ENCODE measurements around the gene COL18A1.
"Not testable (repeated sequence)": the region's sequence is repeated elsewhere in the genome, so short reads cannot be mapped to it uniquely, and the experiment has no call there.

The COL18A1 gene

GRCh38 chr21:45501081-45502005 is 96.4 kb downstream of the COL18A1 start:
- in situ Hi-C loops (cut with MboI; ENCODE audit: low sequenced_read_pairs): not testable (repeated sequence)

GRCh38 chr21:45502006-45502345 is 97.0 kb downstream of the COL18A1 start:
- in situ Hi-C loops (cut with MboI; ENCODE audit: low sequenced_read_pairs): no loop called here

GRCh38 chr21:45502600-45502999 is 97.6 kb downstream of the COL18A1 start:
- in situ Hi-C loops (cut with MboI; ENCODE audit: low sequenced_read_pairs): no loop called here

GRCh38 chr21:45503226-45503625 is 98.3 kb downstream of the COL18A1 start:
- in situ Hi-C loops (cut with MboI; ENCODE audit: low sequenced_read_pairs): not testable (repeated sequence)

- in situ Hi-C loops (cut with MboI; ENCODE audit: low sequenced_read_pairs): no loop called here
Observed at GRCh38 chr21:45504021-45504515, 99.1 kb downstream of the COL18A1 start.

DNA sequence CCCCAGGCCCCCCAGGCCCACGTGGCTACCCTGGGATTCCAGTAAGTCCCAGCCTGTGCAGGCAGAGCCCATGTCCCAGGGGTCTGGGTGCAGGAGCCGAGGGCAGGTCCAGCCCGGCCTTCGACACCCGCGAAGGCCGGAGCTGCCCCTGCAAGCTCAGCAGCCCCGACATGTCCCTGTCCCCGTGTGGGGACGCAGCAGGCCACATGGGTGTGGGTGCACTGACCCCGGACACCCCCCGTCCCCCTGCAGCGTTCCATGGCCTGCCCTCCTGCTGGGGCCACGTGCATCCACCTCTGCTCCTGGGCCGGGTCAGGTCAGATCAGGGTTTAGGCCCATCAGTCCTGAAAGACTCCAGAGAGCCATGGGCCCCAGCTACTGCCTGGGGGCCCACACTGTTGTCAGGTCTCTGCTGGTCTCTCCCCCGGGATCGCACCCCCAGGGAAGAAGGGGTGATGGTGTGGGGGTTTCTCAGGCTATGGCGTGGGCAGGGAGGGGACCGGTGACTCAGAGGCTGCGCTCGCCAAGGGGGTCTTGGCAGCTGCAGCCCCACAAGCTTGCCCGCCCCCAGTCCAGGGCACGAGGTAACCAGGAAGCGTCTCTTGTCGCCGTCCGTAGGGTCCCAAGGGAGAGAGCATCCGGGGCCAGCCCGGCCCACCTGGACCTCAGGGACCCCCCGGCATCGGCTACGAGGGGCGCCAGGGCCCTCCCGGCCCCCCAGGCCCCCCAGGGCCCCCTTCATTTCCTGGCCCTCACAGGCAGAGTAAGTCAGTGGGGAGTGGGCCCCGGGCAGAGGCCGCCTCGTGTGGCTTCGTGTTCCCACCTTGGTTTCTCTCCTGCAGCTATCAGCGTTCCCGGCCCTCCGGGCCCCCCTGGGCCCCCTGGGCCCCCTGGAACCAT is 99.8 kb downstream of the COL18A1 start:
- in situ Hi-C loops (cut with MboI; ENCODE audit: low sequenced_read_pairs): no loop called here

DNA sequence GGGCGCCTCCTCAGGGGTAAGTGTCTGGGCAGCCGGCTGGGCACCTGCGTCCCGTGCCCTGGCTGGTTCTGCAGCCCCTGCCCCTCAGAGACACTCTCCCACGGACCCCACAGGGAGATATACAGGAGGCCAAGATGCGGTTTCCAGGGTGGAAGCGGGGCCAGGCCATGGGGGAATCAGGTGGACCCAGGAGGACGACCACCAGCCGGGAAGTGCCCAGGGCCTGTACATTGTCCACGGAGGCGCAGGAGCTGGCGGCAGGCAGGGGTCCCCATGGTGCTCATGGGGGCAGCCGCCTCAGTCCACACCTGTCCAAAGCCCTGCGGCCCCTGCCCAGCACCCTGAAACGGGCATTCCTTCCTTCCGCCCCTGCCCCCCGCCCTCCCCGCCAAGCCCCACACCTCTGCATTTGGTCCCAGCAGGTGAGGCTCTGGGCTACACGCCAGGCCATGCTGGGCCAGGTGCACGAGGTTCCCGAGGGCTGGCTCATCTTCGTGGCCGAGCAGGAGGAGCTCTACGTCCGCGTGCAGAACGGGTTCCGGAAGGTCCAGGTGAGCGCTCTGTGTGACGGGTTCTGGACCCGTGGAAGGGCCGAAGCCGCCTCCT is 100.6 kb downstream of the COL18A1 start:
- in situ Hi-C loops (cut with MboI; ENCODE audit: low sequenced_read_pairs): no loop called here

DNA sequence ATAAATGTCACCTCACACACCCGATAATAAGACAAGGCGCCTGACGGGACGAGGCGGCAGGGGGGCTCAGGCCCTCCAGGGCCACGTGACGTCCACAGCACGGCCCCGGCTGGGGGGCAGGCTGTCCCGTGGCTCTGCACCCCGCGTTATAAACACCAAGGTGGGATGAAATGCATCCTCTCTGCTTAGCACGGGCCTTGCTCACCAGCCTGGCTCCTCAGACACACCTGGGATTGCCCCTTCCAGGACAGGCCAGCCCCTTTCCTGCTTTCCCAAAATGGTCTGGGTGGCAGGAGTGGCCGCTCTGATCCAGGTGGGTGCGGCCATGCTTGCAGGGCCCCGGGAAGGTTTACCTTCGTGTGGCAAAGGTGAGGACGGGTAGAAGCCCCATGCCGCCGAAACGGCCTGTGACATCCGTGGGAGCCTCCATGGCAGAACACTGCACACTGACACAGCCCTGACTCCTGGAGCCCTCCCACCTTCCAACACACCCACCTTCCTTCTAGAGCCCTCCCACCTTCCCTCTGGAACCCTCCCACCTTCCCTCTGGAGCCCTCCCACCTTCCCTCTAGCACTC is 101.4 kb downstream of the COL18A1 start:
- in situ Hi-C loops (cut with MboI; ENCODE audit: low sequenced_read_pairs): no loop called here

DNA sequence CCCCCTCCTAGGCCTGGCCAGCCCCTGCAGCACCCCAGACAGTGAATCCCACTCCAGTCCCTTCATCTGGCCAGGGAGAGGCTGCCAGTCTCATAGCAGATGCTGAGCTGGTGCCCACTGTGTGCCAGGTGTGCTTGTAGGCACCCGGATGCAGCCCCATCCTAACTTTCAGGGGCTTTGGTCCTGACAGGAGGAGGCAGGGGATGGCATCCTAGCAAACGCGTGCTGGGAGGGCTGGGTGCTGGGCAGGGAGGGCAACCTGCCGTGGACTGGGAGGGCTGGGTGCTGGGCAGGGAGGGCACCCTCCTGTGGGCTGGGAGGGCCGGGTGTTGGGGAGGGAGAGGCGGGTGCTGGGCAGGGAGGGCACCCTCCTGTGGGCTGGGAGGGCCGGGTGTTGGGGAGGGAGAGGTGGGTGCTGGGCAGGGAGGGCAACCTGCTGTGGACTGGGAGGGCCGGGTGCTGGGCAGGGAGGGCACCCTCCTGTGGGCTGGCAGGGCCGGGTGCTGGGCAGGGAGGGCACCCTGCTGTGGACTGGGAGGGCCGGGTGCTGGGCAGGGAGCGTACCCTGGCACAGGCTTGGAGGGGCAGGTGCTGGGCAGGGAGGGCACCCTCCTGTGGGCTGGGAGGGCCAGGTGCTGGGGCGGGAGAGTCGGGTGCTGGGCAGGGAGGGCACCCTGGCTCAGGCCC is 102.0 kb downstream of the COL18A1 start:
- in situ Hi-C loops (cut with MboI; ENCODE audit: low sequenced_read_pairs): no loop called here

GRCh38 chr21:45507523-45507875 is 102.5 kb downstream of the COL18A1 start:
- in situ Hi-C loops (cut with MboI; ENCODE audit: low sequenced_read_pairs): no loop called here

GRCh38 chr21:45507888-45508508 is 103.0 kb downstream of the COL18A1 start:
- in situ Hi-C loops (cut with MboI; ENCODE audit: low sequenced_read_pairs): no loop called here

- in situ Hi-C loops (cut with MboI; ENCODE audit: low sequenced_read_pairs): no loop called here
Observed at GRCh38 chr21:45508607-45509565, 103.9 kb downstream of the COL18A1 start.

- in situ Hi-C loops (cut with MboI; ENCODE audit: low sequenced_read_pairs): no loop called here
Observed at GRCh38 chr21:45509566-45510465, 104.9 kb downstream of the COL18A1 start.

GRCh38 chr21:45510466-45510955 is 105.5 kb downstream of the COL18A1 start:
- in situ Hi-C loops (cut with MboI; ENCODE audit: low sequenced_read_pairs): no loop called here

- in situ Hi-C loops (cut with MboI; ENCODE audit: low sequenced_read_pairs): no loop called here
Observed at GRCh38 chr21:45511007-45511406, 106.0 kb downstream of the COL18A1 start.

- in situ Hi-C loops (cut with MboI; ENCODE audit: low sequenced_read_pairs): no loop called here
Observed at GRCh38 chr21:45511661-45512431, 106.9 kb downstream of the COL18A1 start.

DNA sequence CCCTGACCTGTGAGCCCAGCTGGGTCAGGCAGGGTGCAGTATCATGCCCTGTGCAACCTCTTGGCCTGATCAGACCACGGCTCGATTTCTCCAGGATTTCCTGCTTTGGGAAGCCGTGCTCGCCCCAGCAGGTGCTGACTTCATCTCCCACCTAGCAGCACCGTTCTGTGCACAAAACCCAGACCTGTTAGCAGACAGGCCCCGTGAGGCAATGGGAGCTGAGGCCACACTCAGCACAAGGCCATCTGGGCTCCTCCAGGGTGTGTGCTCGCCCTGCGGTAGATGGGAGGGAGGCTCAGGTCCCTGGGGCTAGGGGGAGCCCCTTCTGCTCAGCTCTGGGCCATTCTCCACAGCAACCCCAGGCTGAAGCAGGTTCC is 107.6 kb downstream of the COL18A1 start:
- in situ Hi-C loops (cut with MboI; ENCODE audit: low sequenced_read_pairs): no loop called here
